Activated naive CD4-positive, alpha-beta T cell (primary cell): ENCODE measurements around the gene NT5C1A.

Source experiments
- DNase-seq, 4 experiments: peaks; one replicate each; lab custom pipeline; 2025; lab: John Stamatoyannopoulos, UW

Gene NT5C1A

DNA sequence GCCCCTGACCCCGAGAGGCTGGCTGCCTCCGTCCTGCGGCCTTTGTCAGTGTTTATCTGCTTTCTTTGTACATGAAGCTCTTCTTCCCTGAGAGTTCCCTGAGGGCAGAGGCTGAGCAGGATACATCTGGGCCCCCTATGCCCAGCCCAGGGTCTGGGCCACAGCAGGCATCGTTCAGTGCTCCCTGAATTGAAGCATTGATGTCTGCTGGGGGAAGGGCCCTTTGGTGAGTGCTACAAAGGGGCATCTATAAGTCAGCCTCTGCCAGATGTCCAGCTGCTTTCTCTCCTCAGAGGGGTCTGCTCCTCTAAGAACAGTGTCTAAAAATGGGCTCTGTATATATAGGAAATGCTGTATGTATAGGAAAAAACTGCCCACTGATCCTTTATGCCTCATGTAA is 34.5 kb downstream of the NT5C1A start:
- no peak for DNase-seq

GRCh38 chr1:39635871-39636210 is 36.1 kb downstream of the NT5C1A start:
- no peak for DNase-seq

DNA sequence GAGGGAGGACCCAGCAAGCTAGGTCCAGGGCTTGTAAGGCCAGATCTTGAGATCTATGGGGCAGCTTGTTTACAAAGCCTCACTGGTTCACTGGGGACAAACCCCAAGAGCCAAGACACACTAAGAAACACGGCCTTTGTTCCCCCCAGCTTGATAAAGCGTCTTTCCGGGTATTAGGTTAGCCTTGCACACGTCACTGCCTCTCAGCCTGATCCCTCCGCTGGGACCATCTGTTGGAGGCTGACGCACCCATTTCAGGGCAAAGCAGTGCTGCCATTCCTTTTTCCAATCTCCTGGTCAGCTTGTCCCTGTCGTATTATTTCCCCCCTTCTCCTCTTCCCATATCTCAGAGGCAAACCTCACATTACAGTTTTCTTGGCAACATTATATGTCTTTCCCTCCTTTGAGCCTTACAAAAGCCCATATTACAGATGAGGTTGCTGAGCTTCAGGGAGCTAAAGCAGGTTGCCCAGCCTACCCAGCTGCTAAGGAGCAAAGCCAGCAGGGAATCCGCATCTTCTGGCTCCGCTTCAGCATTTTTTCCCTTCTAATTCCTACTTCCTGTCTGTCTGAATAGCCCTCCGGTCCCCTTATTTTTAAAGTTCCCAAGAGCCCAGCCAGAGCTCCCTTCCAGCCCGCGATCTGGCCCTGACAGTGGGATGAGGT is 36.6 kb downstream of the NT5C1A start:
- DNase-seq = no peak

GRCh38 chr1:39633422-39633821 is 38.5 kb downstream of the NT5C1A start:
- no peak for DNase-seq

DNA sequence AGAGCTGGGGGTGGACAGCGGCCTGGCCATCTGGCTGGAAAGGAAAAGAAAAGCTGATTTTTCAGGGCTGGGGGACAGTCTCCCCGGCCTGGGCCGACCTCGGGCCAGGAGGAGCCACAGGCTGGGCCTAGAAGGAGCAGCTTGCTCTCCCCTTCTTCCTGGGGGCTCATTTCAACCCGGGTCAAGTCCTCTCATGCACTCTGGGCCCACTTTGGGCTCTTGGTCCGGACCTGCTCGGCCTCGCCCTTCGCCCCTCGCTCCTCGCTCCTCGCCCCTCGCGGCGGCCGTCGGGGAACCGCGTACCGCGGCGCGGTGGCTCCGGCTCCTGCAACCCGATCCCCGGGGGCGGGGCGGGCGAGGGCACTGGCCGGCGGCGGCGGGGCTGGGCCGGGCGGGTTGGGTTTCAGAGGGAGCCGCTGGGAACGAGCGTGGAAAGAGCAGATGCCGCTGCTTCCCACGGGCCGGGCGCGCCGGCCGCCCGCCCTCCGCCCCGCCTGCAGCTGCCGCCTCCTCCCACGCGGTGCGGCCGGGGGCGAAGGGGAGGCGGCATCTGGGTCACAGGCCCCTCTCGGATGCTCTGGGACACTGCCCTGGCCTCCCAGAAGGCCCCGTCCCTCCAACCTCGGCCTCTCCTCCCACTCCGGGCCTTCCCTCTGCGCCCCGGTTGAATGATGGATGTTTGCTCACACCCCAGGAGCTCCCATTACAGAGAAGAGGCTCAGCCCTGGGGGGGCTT is 39.1 kb downstream of the NT5C1A start:
- DNase-seq = no peak

GRCh38 chr1:39632323-39632681 is 39.6 kb downstream of the NT5C1A start:
- no peak for DNase-seq

- no peak for DNase-seq
Measured at GRCh38 chr1:39631361-39632322, 40.3 kb downstream of the NT5C1A start.

DNA sequence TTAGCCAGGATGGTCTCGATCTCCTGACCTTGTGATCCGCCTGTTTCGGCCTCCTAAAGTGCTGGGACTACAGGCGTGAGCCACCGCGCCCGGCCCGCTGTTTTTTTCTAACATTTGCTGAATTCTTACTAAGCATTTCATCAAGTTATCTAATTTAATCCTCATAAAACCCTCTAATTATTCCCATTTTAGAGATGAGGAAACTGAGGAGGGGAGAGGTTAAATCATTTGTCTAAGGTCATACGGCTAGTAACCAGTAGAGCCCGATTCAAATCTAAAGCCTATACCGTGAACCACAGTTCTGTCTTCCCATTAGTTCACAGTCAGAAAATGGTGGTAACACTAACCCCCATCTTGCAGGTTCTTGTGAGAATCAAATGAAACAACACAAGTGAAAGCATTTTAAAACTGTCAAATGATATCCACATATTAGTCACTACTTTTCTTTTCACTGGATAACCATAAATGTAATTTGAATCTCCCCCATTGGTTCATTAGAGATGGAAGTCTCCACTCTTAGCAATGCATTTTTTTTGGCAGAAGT is 43.0 kb downstream of the NT5C1A start:
- DNase-seq = no peak

GRCh38 chr1:39626646-39627045 is 45.3 kb downstream of the NT5C1A start:
- no peak for DNase-seq

GRCh38 chr1:39625462-39626273 is 46.2 kb downstream of the NT5C1A start:
- no peak for DNase-seq

DNA sequence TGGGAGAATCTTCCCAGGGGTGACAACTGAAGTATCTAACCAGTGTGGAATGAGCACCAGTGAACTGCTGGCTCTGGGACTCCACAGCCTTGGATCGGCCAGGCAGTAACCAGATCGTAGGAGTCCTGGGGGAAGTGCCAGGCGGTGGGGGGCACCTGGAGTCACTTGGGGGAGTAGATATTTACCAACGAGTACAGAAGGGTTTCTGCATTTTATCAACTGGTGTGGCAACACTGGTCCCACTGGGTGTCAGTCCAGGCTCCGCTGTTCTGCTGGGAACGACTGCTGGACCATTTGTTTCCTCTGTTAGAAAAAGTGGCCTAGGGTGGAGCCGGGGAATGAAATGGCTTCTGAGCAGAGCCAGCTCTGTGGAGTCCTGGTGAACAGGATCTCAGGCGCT is 46.9 kb downstream of the NT5C1A start:
- DNase-seq = no peak

GRCh38 chr1:39623053-39623452 is 48.9 kb downstream of the NT5C1A start:
- no peak for DNase-seq

DNA sequence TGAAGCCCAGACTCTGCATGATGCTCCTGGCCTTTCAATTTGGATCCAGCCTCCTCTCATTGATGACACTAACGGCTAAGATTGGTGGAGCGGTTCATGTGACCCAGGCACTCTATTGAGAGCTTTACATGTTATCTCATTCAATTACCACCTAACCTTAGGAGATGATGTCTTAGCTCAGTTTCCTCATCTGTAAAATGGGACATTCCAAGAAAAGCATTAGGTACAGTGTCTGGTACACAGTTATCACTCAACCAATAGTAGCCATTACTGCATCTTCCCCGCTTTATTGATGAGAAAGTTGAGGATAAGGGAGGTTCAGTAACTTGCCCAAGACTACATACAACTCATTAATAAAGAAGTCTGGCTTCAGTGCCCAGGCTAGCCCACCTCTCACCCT is 49.5 kb downstream of the NT5C1A start:
- no peak for DNase-seq

- DNase-seq = no peak
Measured at GRCh38 chr1:39620659-39621165, 51.2 kb downstream of the NT5C1A start.

GRCh38 chr1:39617488-39618049 is 54.3 kb downstream of the NT5C1A start:
- DNase-seq = no peak

- no peak for DNase-seq
Measured at GRCh38 chr1:39615086-39615673, 56.7 kb downstream of the NT5C1A start.

GRCh38 chr1:39614488-39614887 is 57.4 kb downstream of the NT5C1A start:
- DNase-seq = no peak

GRCh38 chr1:39613250-39613649 is 58.7 kb downstream of the NT5C1A start:
- DNase-seq = no peak

DNA sequence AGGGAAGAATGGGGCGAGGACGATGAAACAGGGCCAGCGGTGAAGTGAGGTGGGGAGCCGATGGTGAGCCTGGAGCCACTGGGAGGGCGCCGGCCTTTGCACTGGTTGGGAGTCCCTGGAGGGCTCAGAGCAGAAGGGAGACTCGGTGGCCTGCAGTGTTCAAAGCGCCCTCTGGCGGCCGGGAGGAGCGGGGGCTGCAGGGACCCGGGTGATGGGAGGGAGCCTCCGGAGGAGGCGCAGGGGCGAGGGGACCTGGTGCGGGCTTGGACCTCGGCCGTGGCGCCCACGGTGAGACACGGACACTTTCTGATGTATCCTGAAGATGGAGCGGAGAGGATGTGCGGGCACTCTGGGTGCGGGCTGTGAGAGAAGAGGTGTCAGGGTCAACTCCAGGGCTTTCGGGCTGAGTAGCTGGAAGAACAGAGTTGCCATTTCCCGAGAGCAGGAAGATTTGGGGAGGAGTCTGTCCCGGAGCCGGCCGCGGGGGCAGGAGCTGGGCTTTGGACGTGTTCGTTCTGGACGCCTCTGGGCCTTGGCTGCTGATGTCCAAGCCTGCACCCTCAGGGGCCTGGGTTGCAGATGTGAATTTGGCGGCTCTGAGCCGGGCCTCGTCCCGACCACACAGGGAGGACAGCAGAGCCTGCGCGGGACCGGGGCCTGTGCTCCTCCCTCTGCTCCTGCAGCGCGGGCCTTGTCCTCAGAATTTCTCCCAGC is 62.1 kb downstream of the NT5C1A start:
- DNase-seq = peak; percentile 65 to 70 (median 68)
